ENCODE measurements around the gene TMEM190.
A peak's percentile ranks its signal among the peaks of the same experiment; 100 is the strongest.
"Not testable (repeated sequence)": the region's sequence is repeated elsewhere in the genome, so short reads cannot be mapped to it uniquely, and the experiment has no call there.

TMEM190 gene

DNA sequence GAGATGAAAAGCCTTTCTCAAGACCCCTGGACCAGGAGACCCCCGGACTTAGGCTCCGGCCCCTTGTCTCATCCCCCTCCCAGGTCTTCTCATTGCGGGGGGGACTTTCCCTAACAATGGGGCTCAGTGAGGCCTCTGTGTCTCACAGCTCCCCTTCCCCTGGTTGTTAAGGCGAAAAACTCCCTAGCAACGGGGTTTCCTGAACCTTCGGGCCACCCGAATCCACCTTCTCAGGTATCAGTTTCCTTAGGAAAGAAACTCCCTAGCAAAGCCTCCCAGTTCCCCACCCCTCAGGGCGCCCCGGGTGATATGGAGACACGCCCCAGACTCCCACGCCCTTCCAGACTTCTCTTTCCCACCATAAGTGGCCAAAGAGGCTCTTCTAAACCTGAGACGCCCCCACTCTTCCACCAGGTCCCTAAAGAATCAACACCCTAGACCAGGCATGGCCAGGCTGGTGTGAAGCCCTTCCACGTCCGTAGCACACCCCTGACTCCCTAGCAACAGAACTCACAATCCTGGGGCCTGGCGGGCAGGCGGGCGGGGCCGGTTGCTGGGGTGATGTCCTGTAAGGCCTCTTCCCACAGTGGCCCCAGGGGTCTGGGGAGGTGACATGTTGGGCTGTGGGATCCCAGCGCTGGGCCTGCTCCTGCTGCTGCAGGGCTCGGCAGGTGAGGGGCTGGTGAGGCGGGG lies at the start of gene TMEM190:
TSS of gene TMEM190 (plus strand) at position 586 of the 693 bp plus-strand sequence. CDS start at position 614, 28 bp downstream.
- DNase-seq = no peak
- in situ Hi-C loops (cut with HindIII; ENCODE audit: low pct_ligation_motif_present, low pct_unique_long_range_greater_than_20kb, low sequenced_read_pairs) = no loop called here

DNA sequence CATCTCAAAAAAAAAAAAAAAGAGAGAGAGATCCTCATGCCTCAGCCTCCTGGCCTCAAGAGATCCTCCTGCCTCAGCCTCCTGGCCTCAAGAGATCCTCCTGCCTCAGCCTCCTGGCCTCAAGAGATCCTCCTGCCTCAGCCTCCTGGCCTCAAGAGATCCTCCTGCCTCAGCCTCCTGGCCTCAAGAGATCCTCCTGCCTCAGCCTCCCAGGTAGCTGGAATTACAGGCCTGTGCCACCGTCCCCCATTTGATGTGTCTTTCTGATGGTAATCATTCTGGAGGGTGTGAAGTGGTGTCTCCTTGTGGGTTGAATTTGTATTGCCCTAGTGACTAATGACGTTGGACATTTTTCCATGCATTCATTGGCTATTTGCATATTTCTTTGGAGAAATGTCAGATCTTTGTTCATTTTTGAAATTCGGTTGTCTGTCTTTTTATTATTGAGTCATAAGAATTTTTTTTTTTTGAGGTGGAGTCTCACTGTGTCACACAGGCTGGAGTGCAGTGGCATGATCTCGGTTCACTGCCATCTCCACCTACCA lies 47.8 kb upstream of the TMEM190 start:
- in situ Hi-C loops (cut with HindIII; ENCODE audit: low pct_ligation_motif_present, low pct_unique_long_range_greater_than_20kb, low sequenced_read_pairs); DNase-seq: not testable (repeated sequence)

DNA sequence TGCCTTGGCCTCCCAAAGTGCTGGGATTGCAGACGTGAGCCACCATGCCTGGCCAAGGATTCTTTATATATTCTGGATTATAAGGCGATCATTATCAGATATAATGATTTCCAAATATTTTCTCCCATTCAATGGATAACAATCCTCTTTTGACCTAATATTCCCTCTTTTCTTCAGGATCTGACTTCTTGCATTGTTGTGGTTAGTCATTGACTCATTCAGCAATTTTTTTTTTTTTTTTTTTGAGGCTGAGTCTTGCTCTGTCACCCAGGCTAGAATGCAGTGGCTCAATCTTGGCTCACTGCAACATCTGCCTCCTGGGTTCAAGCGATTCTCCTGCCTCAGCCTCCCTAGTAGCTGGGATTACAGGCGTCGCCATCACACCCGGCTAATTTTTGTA lies 46.8 kb upstream of the TMEM190 start:
- peak; percentile 31 for DNase-seq
- in situ Hi-C loops (cut with HindIII; ENCODE audit: low pct_ligation_motif_present, low pct_unique_long_range_greater_than_20kb, low sequenced_read_pairs) = not testable (repeated sequence)

DNA sequence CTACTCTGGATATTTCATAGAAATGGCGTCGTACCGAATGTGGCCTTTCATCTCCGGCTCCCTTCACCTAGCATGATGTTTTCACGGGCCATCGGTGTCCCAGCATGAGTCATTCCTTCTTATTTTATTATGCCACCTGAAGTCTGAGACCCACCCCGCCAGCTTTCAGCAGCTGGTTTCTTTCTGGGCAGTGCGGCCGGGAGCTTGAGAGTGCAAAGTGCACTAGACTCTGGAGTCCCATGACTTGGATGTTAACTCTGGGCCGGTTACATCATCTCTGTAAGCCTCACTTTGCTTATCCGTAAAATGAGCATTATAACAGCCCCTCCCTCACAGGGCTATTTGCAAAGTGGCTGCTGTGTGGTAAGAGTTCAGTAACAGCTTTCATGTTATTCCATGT lies 42.8 kb upstream of the TMEM190 start:
- in situ Hi-C loops (cut with HindIII; ENCODE audit: low pct_ligation_motif_present, low pct_unique_long_range_greater_than_20kb, low sequenced_read_pairs) = no loop called here
- DNase-seq = no peak

DNA sequence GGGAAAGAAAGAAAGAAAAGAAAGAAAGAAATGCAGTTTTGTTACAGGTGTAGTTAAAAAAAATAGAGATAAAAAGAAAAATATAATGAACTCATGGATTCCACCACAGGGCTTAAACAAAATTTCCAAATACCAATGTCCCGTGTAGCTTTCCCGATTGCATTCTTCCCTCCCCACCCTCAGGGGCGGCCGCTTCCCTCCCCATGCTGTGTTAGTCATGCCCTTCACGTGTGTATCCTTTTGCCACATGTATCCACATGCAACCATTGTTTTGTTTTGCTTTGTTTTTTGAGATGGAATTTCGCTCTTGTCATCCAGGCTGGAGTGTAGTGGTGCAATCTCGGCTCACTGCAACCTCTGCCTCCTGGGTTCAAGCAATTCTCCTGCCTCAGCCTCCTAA lies 40.5 kb upstream of the TMEM190 start:
- DNase-seq = no peak
- in situ Hi-C loops (cut with HindIII; ENCODE audit: low pct_ligation_motif_present, low pct_unique_long_range_greater_than_20kb, low sequenced_read_pairs) = no loop called here

DNA sequence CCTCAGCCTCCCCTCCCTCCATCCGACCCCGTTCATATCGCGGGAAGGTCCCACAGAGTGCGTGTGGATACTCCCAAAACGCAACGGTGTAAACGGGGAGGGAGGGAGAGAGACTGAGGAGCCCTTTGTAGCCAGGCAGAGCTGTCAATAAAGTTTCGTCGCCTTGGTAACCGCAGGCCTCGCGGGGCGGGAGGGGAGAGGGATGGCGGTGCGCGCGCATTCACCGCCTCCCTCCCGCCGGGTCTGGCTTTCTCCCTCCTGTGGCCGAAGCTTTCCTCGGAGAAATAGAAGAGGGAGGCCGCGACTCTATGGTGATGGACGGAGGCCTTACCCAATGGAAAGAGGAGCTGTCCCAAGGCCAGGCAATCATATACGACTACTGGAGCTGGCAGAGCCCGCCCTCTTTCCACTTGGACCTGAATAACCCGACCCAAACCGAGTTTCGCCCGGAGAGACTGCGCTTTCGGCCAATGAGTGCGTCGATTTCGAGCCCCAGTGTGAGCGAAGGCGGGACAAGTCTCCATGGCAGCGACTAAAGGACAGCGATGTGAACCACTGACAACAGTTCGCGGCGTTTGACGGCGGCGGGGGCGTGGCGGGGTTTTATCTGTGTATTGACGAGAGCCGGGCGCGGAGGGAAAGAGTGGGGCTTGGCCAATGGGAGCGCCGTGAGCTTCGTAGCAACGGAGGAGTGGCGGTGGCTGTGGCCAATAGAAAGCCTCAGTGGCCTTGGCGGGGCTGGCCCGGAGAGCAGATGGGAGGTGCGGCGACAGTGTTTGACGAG lies 37.3 kb upstream of the TMEM190 start, which contains the start of gene KMT5C:
TSS of gene KMT5C (plus strand) at position 772 of the 784 bp plus-strand sequence. CDS start 2,061 bp downstream, outside the sequence.
- DNase-seq = peak; percentile 99
- in situ Hi-C loops (cut with HindIII; ENCODE audit: low pct_ligation_motif_present, low pct_unique_long_range_greater_than_20kb, low sequenced_read_pairs) = no loop called here

DNA sequence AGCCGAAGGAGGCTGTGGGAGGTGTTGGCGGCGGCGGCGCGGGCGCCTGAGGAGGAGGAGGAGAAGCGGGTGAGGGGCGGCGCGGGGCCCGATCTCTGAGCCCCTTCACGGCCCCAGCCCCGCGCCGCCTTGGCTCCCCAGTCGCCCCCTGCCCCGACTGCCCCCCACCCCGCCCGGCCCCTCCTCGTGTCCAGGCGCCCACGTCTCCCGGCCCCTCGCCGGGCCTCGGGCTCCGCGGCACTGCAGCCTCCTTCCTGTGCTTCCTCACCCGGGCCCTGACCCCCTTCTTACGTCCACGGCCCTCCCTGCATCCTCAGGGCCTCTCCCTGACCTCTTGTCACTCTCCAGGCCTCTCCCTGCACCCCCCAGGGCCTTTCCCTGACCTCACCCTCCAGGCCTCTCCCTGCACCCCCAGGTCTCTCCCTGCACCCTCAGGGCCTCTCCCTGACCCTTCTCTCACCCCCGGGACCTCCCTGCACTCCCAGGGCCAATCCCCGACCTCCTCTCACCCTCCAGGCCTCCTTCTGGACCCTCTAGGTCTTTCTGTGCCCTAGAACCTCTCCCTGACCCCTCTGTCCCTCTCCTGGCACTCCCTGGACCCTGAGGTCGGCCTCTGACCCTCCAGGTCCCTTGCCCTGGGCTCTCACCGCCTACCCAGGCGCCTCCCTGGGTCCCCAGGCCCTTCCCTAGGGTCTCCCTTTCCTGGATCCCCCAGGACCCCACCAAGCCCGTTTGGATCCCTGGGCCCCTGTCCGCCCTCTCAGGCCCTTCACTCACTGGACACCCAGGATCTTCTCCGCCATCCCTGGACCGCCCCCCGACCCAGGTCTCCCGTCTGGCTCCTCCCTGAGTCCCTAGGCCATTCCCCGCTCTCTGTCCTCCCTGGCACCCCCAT lies 36.5 kb upstream of the TMEM190 start:
- DNase-seq = no peak
- in situ Hi-C loops (cut with HindIII; ENCODE audit: low pct_ligation_motif_present, low pct_unique_long_range_greater_than_20kb, low sequenced_read_pairs) = no loop called here

DNA sequence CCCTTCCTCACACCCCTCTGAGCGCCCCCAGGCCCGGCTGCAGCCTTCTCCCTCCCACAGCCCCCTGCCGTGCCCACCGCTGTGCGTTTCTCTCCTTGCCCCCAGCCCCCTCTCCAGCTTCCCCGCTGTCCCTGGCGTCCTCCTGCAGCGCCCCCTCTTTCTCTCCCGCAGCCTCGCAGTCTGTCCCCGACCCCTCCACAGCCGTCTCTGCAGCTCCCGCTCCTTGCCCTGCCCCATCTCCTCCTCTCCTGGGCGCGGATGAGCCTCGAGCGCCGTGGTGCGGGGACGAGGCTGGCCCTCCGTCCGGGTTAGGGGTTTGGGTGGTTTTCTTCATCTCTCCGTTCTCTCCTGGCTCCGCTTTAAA lies 35.9 kb upstream of the TMEM190 start:
- DNase-seq = peak; percentile 16
- in situ Hi-C loops (cut with HindIII; ENCODE audit: low pct_ligation_motif_present, low pct_unique_long_range_greater_than_20kb, low sequenced_read_pairs) = no loop called here

DNA sequence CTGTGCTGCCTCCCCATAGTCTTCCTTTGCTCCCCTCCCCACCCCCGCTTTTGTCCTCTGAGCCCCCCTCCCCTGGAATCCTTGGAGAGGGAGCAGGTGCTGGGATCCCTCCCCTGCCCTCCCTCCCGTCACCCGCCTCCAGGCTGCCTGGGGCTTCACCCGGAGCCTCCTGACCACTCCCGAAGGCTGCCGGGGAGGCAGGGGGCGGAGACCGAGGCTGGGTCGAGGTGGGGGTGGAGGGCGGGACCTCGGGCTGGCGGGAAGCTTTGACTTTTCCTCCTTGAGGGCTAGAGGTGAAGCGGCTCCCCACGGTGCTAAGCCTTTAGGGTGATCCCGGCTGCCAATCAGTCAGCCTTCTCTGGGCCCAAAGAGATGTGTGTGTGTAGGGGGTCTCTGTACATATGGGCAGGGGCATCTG lies 35.4 kb upstream of the TMEM190 start:
- peak; percentile 61 for DNase-seq
- in situ Hi-C loops (cut with HindIII; ENCODE audit: low pct_ligation_motif_present, low pct_unique_long_range_greater_than_20kb, low sequenced_read_pairs) = no loop called here

DNA sequence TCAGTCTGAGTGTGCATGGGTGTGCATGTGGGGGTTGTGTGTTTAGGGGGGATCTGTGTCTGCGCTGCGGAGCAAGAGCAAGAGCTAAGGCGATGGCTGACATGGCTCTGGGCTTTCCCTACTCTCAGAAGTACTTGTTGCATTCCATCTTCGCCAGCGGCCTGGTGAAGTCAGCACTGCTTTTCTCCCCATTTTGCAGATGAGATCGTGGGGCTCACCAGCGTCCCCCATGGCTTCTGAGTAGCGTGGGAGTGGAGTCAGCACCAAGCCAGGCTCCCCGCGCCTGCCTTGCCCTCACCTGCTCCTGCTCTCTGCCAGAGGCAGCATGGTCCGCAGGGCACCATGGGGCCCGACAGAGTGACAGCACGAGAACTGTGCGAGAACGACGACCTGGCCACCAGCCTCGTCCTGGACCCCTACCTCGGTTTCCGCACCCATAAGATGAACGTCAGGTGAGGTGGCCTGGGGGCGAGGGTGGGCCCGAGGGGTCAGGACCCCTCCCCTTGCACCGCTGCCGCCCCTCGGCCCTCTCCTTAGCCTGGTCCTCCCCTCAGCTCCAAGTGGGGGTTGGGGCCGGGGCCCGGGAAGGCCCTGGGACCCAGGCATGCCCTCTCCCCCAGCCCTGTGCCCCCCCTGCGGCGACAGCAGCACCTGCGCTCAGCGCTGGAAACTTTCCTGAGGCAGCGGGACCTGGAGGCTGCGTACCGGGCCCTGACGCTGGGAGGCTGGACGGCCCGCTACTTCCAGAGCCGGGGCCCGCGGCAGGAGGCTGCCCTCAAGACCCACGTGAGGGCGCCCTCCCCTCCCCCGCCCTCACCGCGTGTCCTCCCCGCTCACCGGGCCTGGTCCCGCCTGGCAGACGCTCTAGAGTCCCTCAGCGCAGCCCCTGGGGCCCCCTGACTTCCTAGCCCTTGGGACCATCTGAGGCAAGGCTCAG lies 34.8 kb upstream of the TMEM190 start:
- in situ Hi-C loops (cut with HindIII; ENCODE audit: low pct_ligation_motif_present, low pct_unique_long_range_greater_than_20kb, low sequenced_read_pairs) = no loop called here

DNA sequence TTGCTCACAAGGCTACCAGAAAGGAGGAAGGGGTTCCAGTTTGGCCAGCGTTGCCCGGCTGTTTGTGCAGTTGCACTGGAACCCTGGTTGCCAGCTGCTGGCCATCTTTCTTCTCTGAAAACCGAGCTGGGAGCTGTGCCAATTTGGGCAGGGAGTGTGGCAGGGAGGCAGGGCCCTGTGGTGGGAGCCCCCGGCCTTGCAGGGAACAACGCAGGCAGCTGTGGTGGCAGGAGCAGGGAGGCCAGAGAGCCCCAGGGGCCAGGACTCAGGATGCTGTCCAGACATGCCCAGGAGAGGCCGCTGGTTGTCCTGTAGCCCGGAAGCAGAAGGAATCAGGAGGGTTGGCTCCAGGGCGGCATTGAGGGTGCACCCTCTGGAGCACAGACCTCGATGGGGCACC lies 32.2 kb upstream of the TMEM190 start:
- no peak for DNase-seq
- in situ Hi-C loops (cut with HindIII; ENCODE audit: low pct_ligation_motif_present, low pct_unique_long_range_greater_than_20kb, low sequenced_read_pairs) = no loop called here

More for the DNA sequence above, 34.8 kb upstream of the TMEM190 start:
- DNase-seq = no peak

DNA sequence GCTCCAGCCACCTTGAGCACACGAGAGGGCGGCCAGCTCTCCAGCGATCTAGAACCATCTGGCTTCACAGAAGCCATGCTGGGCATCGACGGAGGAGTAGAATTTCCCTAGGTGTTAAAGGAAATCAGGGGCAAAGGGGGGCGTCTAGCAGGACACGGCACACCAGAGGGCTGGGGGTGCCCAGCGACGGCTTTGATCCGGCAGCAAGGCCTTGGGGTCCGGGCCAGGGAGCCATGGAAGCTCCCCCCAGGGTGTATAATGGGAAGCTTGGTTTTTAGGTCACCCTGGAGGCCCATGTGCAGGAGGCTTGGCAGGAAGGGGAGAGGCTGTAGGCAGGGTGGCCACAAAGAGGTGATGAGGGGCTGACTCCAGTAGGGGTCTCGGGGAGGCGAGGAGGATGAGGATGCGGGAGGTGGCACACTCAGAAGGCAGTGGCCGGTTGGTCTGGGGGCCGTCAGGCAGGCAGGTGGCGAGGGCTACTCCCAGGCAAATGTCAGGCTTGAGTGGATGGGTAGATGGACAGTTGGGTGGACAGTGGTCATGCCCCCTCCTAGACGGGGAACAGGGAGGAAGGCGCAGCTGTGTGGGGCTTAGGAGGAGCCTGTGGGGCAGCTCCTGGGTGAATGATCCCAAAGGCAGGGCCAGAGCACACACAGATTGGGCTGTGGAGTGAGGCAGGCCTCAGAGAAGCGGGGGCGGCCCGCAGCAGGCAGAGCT lies 31.4 kb upstream of the TMEM190 start:
- in situ Hi-C loops (cut with HindIII; ENCODE audit: low pct_ligation_motif_present, low pct_unique_long_range_greater_than_20kb, low sequenced_read_pairs) = no loop called here
- DNase-seq = no peak

DNA sequence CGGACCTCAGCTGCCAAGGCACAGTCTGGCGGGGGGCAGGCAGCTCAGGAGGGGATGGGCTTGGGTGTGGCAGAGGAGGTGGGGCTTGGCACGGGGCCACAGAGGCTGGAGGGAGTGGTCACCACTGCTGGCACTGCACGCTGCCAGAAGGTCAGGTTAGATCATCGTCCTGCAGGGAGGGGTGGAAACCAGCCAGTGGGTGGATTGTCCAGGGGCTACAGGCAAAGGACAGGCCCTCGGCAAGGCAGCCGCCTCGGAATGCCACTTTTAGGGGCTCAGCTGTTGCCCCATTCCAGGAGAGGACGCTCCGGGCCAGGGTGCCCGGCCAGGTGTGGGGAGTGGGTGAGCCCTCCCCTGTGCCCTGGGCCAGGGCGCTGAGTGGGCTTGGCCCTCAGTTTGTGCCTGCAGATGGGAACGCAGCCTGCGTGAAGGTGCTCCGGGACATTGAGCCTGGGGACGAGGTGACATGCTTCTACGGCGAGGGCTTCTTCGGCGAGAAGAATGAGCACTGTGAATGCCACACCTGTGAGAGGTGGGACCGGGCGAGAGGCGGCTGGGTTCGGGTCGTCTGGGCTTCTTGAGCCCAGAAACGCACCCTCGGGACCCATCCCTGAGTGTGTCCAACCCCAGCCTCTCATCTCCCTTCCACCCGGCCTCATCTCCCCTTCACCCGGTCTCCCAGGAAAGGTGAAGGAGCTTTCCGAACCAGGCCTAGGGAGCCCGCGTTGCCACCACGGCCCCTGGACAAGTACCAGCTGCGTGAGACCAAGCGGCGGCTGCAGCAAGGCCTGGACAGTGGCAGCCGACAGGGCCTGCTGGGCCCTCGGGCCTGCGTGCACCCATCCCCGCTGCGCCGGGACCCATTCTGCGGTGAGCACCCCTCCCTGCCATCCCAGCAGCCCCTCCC lies 30.6 kb upstream of the TMEM190 start:
- in situ Hi-C loops (cut with HindIII; ENCODE audit: low pct_ligation_motif_present, low pct_unique_long_range_greater_than_20kb, low sequenced_read_pairs) = no loop called here
- no peak for DNase-seq

DNA sequence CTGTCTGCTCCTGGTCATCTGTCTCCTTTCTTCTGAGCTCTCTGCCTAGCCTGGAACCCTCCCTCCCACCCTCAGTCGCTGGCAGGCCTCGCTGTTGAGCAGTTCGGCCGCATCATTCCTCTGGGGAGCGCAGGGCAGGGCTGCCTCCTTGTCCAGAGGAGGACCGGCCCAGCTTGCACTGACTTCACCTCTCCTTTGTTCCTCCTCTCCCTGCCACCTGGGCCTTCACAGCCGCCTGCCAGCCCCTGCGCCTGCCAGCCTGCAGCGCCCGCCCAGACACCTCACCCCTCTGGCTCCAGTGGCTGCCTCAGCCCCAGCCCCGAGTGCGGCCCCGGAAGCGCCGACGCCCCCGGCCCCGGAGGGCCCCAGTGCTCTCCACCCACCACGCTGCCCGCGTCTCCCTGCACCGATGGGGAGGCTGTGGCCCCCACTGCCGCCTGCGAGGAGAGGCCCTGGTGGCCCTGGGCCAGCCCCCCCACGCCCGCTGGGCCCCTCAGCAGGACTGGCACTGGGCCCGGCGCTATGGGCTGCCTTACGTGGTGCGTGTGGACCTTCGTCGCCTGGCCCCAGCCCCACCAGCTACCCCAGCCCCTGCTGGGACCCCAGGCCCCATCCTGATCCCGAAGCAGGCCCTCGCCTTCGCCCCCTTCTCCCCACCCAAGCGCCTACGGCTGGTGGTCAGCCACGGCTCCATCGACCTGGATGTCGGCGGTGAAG lies 29.7 kb upstream of the TMEM190 start:
- in situ Hi-C loops (cut with HindIII; ENCODE audit: low pct_ligation_motif_present, low pct_unique_long_range_greater_than_20kb, low sequenced_read_pairs) = no loop called here
- DNase-seq = no peak

DNA sequence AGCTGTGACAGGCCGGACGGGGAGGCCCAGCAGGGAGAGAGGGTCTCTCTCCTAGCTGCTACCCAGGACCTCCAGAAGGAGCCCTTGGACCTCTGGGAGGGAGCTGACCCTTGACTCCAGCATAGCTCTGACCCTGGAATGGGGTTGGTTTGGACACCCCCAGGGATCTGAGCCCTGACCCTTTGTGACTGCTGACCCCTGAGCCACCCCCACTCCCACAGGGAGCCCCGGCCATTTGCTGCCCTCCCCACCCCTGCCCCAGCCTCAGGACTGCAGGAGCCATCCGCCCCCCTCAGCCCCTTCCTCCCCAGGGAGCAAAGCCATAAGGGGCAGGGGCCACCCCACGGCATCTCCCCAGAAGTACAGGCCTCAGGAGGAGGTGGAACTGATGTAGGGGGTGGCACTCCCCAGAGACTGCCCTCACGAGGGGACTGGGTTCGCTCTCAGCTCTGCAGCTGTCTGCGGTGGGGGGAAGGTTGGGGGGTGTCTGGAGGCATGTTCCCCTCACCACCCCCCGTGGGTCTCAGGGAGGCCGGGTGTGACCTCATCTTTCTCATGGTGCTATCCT lies 29.1 kb upstream of the TMEM190 start:
- in situ Hi-C loops (cut with HindIII; ENCODE audit: low pct_ligation_motif_present, low pct_unique_long_range_greater_than_20kb, low sequenced_read_pairs) = no loop called here
- no peak for DNase-seq
